H1 (cell line): ENCODE measurements around the gene RRP7A. TPM values are rescaled to one million over a fixed set of nuclear protein-coding genes. Genes with fewer than 3 reads are reported as not detected.

ENCODE experiments used
- BRCA1 ChIP-seq: IDR thresholded peaks from 2 replicates; pipeline ENCODE4 v1.6.1; 2012; ENCODE audit warnings: low read depth, low read length, improper control_type of control experiment
- CBX8 ChIP-seq: fragments of 300-800, 300-1000 bp; sonication (generic); IDR thresholded peaks from 2 replicates; pipeline ENCODE4 v1.7.1; 2016; ENCODE audit warnings: low read depth, low read length, borderline replicate concordance
- CHD1 ChIP-seq: IDR thresholded peaks from 2 replicates; pipeline ENCODE4 v1.6.1; 2012; ENCODE audit warnings: low read depth, low read length, improper control_type of control experiment
- CREB1 ChIP-seq: IDR thresholded peaks from 2 replicates; pipeline ENCODE4 v1.6.1; 2012; ENCODE audit warnings: inconsistent platforms
- GABPA ChIP-seq: IDR thresholded peaks from 2 replicates; pipeline ENCODE4 v1.6.1; 2011; ENCODE audit warnings: mild to moderate bottlenecking, low read length, moderate library complexity, borderline replicate concordance; ENCODE audit not compliant: insufficient read depth
- HDAC2 ChIP-seq, 2 experiments: fragments of 300-600 bp in 1 of 2; sonication (generic) in 1 of 2; IDR thresholded peaks; 2 replicates each; pipeline ENCODE4 v1.6.1; 2011 to 2012; ENCODE audit warnings: low read depth in 2 of 2, low read length in 2 of 2, mild to moderate bottlenecking in 2 of 2, moderate library complexity in 2 of 2, borderline replicate concordance in 1 of 2, inconsistent platforms in 1 of 2
- KDM4A ChIP-seq: IDR thresholded peaks from one replicate; pipeline ENCODE4 v1.7.1; 2012; ENCODE audit warnings: low read depth, mild to moderate bottlenecking, moderate library complexity, low read length, inconsistent platforms; ENCODE audit not compliant: severe bottlenecking
- KDM5A ChIP-seq: fragments of 200-600 bp; IDR thresholded peaks from 2 replicates; pipeline ENCODE4 v1.7.1; 2012; ENCODE audit warnings: mild to moderate bottlenecking, low read length, inconsistent platforms, mixed read lengths
- MAFK ChIP-seq: IDR thresholded peaks from 2 replicates; pipeline ENCODE4 v1.6.1; 2012; ENCODE audit warnings: low read depth, mild to moderate bottlenecking, improper control_type of control experiment, low read length
- NRF1 ChIP-seq: IDR thresholded peaks from 2 replicates; pipeline ENCODE4 v1.6.1; 2011; ENCODE audit warnings: mild to moderate bottlenecking, low read depth, low read length, improper control_type of control experiment
- POLR2AphosphoS5 ChIP-seq: IDR thresholded peaks from 2 replicates; pipeline ENCODE4 v1.6.1; 2011; ENCODE audit warnings: low read depth, low read length
- RAD21 ChIP-seq, 2 experiments: IDR thresholded peaks in 1 of 2; conservative IDR thresholded peaks in 1 of 2; 2 replicates each; pipeline ENCODE4 v1.6.1; 2011; ENCODE audit warnings: low read depth in 2 of 2, low read length in 2 of 2, improper control_type of control experiment in 1 of 2, inconsistent platforms in 1 of 2, mild to moderate bottlenecking in 1 of 2, moderate library complexity in 1 of 2
- RBBP5 ChIP-seq: IDR thresholded peaks from 2 replicates; pipeline ENCODE4 v1.7.1; 2012; ENCODE audit warnings: low read depth, mild to moderate bottlenecking, inconsistent platforms, low read length, moderate library complexity, borderline replicate concordance
- RNF2 ChIP-seq: fragments of 200-900, 300-1000 bp; sonication (generic); IDR thresholded peaks from 2 replicates; pipeline ENCODE4 v1.7.1; 2016; ENCODE audit warnings: borderline replicate concordance, low read depth, mild to moderate bottlenecking, antibody characterized with exemption, low read length; ENCODE audit not compliant: poor library complexity, severe bottlenecking; ENCODE audit errors: missing control alignments
- SIN3A ChIP-seq, 2 experiments: IDR thresholded peaks in 1 of 2; conservative IDR thresholded peaks in 1 of 2; 2 replicates each; pipeline ENCODE4 v1.6.1; 2011 to 2012; ENCODE audit warnings: low read length in 2 of 2, improper control_type of control experiment in 1 of 2, low read depth in 1 of 2, mild to moderate bottlenecking in 1 of 2
- SP1 ChIP-seq: IDR thresholded peaks from 2 replicates; pipeline ENCODE4 v1.6.1; 2011; ENCODE audit warnings: low read depth, low read length
- SP2 ChIP-seq: IDR thresholded peaks from 2 replicates; pipeline ENCODE4 v1.6.1; 2012; ENCODE audit warnings: mild to moderate bottlenecking, low read length, inconsistent platforms
- SP4 ChIP-seq: IDR thresholded peaks from 2 replicates; pipeline ENCODE4 v1.6.1; 2012; ENCODE audit warnings: low read length, inconsistent platforms
- TAF1 ChIP-seq: IDR thresholded peaks from 2 replicates; pipeline ENCODE4 v1.6.1; 2011; ENCODE audit warnings: mild to moderate bottlenecking, low read depth, low read length
- TAF7 ChIP-seq: optimal IDR thresholded peaks from 2 replicates; pipeline ENCODE3; 2011; ENCODE audit warnings: low read depth, mild to moderate bottlenecking, inconsistent platforms, low read length, moderate library complexity, borderline replicate concordance
- YY1 ChIP-seq: IDR thresholded peaks from 2 replicates; pipeline ENCODE4 v1.6.1; 2011; ENCODE audit warnings: low read depth, mild to moderate bottlenecking, low read length
- polyA plus RNA-seq, 7 experiments: library from polyadenylated mRNA; depleted of rRNA in 3 of 7; stranded (reverse) in 5 of 7; unstranded in 2 of 7; fragments of >200 nt in 5 of 7; fragments of 200-250 nt in 2 of 7; gene quantifications; 1 replicate in 5 of 7; 2 replicates in 1 of 7; 4 replicates in 1 of 7; pipeline versions ENCODE4 v1.2.1 to v1.2.3, GENCODE V29; 2011 to 2013; ENCODE audit warnings: missing spikeins in 2 of 7, mixed read lengths in 2 of 7
- total RNA-seq: library from RNA; stranded (reverse); fragmentation: NEBNext Ultra II Directional; extraction: Animal tissue kit (Norgen Biotek cat#: 25700); gene quantifications from 2 replicates; pipeline ENCODE4 v1.2.1, GENCODE V29; 2021
- TF ChIP-seq, protein P1 (sequence below): IDR thresholded peaks from 2 replicates; pipeline ENCODE4 v1.6.1; 2012; ENCODE audit warnings: inconsistent platforms

The RRP7A gene
- total and polyA plus RNA-seq, 2 of the 8 experiments (the other 6 are each of a cell fraction or from before 2014, with no cell fraction given): 18.4 to 49.0 TPM

DNA sequence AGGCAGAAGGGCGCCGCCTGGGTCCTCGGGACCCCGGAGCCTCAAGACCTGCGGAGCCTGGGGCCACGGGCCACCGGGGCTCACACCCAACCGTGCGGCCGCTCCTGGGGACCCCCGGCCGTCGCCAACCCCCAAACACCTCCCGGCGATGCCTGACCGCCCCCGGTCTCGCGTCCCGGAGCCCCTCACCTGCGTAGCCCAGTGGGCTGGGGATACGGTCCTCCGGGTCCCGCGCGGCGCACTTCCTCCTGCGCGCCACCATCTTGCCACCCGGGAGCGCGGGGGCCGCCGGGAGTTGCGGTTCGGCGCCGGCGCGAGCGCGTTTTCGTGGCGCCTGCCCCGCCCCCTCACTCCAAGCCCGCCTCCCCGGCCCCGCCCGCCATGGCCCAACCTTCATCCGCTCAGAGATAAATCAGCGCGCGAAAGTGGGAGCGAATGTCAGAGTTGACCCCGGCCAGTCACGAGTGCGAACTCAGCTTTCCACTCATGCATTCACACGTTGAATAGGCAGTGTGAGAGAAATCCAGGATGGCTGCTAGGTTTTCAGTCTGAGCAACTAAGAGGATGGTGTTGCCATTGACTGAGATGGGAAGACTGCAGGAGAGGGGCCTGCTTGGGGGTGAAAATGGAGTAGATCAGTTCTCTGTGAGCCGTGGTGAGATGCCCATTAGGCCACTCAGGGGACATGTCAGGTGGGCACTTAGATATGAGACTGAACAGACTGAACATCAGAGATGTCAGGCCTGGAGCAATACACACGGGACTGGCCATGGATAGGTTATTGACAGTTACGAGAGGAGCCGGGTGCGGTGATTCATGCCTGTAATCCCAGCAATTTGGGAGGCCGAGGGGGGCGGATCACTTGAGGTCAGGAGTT is at the start of gene RRP7A (continued):
- TF ChIP-seq RNF2: no peak
- peak; percentile 62; the same call in 1 of the 2 replicates for TF ChIP-seq POLR2AphosphoS5
- peak; percentile 71 for TF ChIP-seq CREB1
- TF ChIP-seq KDM5A: peak; percentile 71
- TF ChIP-seq, protein P1, sequence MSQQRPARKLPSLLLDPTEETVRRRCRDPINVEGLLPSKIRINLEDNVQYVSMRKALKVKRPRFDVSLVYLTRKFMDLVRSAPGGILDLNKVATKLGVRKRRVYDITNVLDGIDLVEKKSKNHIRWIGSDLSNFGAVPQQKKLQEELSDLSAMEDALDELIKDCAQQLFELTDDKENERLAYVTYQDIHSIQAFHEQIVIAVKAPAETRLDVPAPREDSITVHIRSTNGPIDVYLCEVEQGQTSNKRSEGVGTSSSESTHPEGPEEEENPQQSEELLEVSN: 0 out of 2 replicates have a peak, but pooled peaks have one; percentile 10
- TF ChIP-seq TAF7: no peak
- TF ChIP-seq KDM4A: no peak
- TF ChIP-seq SP1: no peak
- no peak for TF ChIP-seq MAFK
- peak; percentile 90 for TF ChIP-seq YY1
- TF ChIP-seq SP4: no peak
- TF ChIP-seq CBX8: no peak
- TF ChIP-seq SIN3A (conservative IDR thresholded peaks at IDR 0.05 in 1 of 2, IDR thresholded peaks at IDR 0.05 in 1 of 2; ENCODE audit: low read depth in 1 of 2, low read length in 2 of 2): peak in 1 of 2 experiments; percentile 39; a peak in 1 of 4 replicates
- TF ChIP-seq BRCA1: no peak
- peak; percentile 19; the same call in 1 of the 2 replicates for TF ChIP-seq NRF1
- peak; percentile 84 for TF ChIP-seq TAF1
- TF ChIP-seq RAD21 (IDR thresholded peaks at IDR 0.05 in 1 of 2, conservative IDR thresholded peaks at IDR 0.05 in 1 of 2; ENCODE audit: low read depth in 2 of 2, low read length in 2 of 2): no peak
- no peak for TF ChIP-seq SP2
- 0 out of 2 replicates have a peak, but pooled peaks have one; percentile 59 for TF ChIP-seq RBBP5
- TF ChIP-seq CHD1: no peak
- TF ChIP-seq HDAC2 (IDR thresholded peaks at IDR 0.05; ENCODE audit: borderline replicate concordance in 1 of 2, low read depth in 2 of 2, low read length in 2 of 2): no peak
- TF ChIP-seq GABPA: no peak
